HG03571 (cell line): ENCODE results near the gene GRIN2A.

Experiments
- ATAC-seq: cut with Tn5 transposase; IDR thresholded peaks from one replicate; pipeline ENCODE4 v1.9.1; 2021; ENCODE audit not compliant: unreplicated experiment

Gene GRIN2A

GRCh38 chr16:9797306-9797705 is 384.9 kb downstream of the GRIN2A start:
- no peak for ATAC-seq

- no peak for ATAC-seq
Measured at GRCh38 chr16:9793623-9794022, 388.6 kb downstream of the GRIN2A start.

GRCh38 chr16:9791556-9791955 is 390.7 kb downstream of the GRIN2A start:
- ATAC-seq, result no peak

DNA sequence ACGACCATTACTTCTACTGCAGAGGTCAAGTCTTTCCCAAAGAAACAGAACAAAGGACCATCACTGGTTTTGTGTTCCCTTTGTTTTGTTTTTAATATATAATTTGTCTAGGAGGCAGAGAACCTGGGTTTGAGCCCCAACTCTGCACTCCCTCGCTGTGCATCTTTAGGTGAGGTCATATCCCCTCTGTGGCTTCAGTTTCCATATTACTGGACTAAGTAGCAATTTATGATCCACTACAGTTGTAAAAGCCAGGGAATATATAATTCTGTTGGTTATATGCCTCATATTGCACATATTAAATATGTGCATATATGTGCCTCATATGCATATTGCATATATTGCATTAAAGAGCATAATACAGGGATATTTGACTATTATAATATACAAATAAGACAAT is 392.0 kb downstream of the GRIN2A start:
- ATAC-seq, result no peak

DNA sequence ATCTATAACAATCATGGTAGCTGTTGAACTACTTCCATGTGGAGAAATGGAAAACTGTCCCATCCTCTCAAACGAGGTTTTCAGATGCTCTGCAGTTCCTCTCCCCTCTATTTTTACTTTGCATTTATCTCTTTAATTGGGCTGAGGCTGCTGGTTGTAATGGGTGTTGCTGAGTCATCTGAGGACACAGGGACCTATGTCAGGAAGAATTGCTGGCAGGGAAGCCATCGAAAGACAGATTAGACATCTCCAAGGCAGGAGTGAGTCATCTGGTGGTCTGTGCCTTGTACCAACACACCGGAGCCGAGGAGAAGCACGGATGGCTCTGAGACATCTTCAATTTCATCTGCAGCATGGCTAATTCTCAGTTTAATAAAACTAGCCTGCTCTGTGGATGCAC is 394.5 kb downstream of the GRIN2A start:
- ATAC-seq, result no peak

- ATAC-seq, result no peak
Measured at GRCh38 chr16:9780831-9781230, 401.4 kb downstream of the GRIN2A start.

DNA sequence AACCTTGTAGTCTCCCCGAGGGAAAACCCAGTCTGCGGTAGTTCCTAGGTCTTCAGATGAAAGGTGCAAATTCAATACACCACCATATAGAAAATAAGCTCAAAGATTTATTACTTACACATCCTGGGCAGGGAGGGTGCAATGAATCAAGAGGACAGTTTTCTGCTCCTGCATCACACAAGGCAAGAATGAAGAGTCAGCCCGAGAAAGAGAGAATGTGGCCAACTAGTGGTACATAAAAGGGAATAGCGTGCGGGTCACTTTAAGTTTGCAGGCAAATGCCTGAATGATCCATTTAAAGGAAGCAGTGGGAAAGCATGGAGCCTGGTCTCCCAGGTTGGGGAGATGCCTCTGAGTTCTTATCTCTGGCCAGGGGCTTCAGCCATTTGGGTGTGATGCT is 403.4 kb downstream of the GRIN2A start:
- no peak for ATAC-seq

- ATAC-seq, result no peak
Measured at GRCh38 chr16:9775998-9776397, 406.2 kb downstream of the GRIN2A start.

DNA sequence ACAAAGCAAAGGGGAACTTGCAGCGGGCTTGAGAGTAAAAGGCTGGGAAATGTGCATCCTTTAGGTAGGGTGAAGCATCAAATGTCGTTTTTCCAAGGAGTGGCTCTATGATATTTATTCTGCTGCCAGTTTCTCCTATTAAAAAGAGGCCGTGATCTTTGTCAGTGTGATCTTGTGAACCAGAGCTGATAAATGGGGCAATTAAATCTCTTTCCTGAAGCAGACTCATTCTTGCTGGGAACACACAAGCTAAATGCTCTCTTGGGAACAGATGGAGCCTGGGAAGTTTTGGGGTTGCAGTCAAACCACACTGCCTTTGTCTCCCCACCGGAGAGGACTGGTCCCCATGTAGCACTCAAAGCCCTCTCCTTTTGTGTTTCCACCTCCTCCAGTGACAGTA is 408.9 kb downstream of the GRIN2A start:
- no peak for ATAC-seq

DNA sequence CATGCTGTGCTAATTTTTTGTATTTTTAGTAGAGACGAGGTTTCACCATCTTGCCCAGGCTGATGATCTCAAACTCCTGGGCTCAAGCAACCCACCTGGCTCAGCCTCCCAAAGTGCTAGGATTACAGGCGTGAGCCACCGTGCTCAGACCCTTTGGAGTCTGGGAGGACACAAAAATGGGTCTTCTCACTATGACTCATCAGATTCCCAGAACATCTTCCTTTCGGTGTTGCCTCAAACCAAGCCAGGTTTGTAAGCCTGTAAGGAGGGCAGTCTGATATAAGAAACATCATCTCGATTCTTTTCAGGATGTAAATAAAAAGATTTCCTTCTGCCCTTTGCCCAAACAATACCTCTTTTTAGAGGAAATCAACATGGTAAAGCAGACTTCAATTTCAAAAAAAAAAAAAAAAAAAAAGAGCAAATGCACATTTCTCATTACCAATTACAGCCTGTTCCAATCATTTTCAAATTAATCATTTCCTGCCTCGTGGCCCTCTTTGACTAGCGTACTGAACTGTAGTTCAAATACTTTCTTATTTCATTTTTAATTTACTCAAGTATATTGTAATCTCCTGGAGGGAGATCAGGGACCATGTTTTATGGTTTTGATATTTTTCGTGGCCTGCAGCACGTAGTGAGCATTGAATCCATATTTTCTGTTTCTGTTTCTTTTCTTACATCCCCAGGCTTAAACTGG is 409.6 kb downstream of the GRIN2A start:
- no peak for ATAC-seq

DNA sequence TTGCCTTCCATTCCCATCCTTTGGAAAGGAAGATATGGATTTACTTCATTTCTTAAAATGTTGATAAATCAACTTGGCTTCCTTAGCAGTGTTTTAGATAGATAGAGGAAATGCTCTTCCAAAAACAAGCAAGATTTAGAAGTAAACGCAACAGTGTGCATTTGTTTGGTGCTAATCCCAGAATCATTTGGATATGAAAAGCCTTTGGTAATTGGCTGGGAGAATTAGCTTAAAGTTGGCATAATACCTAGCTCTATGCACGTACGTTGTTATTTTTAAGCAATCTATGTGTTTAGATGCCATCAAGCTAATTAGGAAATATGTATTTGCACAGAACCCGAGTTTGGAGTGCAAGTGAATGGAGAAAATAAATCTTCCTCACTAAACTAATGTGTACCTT is 415.3 kb downstream of the GRIN2A start:
- ATAC-seq, result no peak

GRCh38 chr16:9763505-9763904 is 418.7 kb downstream of the GRIN2A start:
- ATAC-seq, result no peak

DNA sequence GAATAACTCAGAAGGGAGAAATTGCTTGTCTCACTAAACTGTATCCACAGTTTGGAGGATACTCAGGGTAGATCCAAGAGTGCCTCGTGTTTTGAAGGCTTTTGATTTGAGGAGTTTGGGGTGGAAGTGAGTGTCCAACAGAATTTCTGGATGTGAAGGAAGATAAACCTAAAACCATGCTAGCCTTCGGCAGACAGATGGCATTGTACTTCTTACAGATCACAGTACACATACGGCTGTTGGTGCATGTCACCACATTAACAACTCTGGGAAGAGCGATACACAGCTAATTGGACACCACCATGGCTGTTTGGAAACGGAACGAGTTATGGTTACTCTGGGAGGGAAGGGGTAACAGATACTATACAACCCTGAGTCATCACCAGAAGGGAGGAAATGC is 420.4 kb downstream of the GRIN2A start:
- ATAC-seq, result no peak

GRCh38 chr16:9757687-9758086 is 424.5 kb downstream of the GRIN2A start:
- ATAC-seq, result no peak

DNA sequence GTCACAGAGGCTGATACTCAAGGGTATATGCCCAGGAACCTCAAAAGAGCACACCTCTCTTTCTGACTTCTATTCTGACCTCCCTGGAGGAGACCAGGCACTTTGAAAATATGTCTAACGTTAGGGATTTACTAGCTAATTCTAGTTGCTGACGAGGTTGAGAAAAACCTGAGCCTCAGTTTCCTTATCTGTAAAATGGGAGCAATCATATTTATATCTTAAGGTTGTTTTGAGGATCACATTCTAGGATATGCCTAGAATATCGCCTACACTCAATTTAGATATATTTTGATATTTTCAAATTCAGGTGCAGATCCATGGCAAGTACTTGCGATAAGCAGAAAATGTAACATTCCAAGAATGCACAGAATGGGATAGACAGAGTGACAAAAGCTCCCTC is 425.8 kb downstream of the GRIN2A start:
- no peak for ATAC-seq

- no peak for ATAC-seq
Measured at GRCh38 chr16:9755081-9755480, 427.1 kb downstream of the GRIN2A start.

DNA sequence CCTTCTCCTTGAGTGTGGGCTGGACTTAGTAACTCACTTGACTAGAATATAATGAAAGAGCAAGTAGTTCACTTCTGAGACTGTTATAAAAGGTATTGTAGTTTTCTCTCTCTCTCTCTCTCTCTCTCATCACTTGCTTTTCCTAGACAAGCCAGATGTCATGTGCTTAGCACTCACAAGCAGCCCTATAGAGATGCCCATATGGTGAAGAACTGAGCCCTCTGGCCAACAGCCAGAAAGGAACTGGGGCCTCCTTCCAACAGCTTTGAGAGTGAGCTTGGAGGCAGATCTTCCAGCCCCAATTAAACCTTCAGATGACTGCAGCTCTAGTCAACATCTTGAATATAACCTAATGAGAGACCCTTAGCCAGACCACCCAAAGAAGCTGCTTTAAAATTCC is 440.5 kb downstream of the GRIN2A start:
- no peak for ATAC-seq

DNA sequence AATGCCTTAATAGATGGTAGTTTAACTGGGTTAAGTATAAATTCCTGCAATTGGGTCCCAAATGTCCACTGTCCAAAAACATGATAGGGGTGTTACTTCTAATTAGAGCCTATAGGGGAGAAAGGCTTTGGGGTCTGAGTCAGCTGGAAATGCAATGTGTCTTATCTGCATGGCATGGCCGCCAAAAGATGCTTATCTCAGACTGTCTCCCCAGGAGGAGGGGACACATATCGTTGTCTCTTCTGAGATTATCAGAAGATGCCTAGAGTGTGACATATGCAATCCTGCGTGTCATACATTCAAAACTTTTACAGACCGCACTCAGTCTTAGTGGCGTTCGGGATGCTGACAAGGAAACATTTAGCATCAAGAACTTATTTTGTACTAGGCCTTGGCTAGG is 442.9 kb downstream of the GRIN2A start:
- ATAC-seq, result no peak

DNA sequence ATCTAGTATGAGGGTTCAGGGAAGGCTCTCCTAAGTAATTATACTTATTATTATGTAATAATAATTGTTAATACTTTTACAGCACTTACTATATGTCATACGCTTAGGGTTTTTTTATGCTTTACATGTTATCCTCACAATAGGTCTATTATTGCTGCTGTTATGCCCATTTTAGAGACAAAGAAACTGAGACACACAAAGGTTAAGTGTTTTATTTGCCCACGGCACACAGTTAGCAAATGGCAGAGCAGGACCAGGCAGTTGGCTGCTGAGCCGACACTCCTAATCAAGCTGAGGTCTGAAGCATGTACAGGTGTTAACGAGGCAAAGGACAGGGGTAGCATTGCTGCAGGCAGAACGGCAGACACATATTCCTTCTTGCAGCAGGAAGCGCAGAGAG is 443.5 kb downstream of the GRIN2A start:
- ATAC-seq, result no peak

- ATAC-seq, result no peak
Measured at GRCh38 chr16:9736547-9736946, 445.7 kb downstream of the GRIN2A start.

DNA sequence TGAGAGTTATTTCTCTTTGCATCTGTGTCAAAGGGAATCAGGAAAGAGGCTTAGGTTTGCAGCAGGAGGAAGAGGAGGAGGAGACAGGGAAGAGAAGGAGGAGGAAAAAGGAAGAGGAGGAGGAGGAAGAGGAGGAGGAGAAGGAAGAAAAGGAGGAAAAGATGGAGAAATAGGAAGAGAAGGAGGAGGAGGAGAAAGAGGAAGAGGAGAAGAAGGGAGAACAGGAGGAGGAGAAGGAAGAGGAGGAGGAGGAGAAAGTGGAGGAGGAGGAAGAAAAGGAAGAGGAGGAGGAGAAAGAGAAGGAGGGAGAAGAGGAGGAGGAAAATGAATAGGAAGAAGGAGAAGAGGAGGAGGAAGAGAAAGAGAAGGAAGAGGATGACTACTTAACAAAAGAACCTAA is 459.1 kb downstream of the GRIN2A start:
- no peak for ATAC-seq

DNA sequence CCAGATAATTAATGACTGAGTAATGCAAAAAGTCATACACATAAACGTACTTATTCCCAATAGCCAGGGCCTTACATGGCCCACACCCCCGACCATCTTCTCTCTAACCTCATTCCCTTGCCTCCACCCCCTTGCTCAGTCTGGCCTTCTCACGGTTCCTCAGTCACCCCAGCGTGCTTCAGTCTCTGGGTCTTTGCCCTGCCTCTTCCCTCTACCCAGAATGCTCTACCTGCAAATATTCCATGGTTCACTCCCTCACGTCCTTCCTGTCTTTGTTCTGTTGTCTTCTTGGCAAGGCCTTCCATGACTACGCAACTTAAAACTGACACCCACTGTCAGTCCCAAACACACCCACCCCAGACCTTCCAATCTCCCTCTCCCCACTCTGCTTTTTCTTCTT is 468.3 kb downstream of the GRIN2A start:
- no peak for ATAC-seq

DNA sequence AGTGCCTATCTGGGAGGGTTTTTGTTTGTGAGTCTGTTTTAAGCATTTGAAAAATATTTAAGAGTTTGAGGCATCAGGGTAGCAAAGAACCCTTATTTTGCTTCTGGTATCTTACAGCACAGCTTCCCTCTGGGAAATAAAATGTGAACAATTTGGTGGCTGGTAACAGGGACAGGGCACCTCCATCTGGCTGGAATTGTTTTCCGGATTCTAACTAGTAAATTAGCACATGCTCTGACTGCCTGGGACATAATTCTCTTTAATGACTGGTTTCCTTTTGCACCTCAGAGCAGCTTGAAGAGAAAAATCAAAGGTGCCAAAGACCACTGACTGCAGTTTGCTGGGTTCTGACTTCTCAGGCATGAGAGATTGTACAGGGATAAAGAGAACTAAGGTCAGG is 469.1 kb downstream of the GRIN2A start:
- no peak for ATAC-seq
